ENCODE data around the gene TRAPPC12.

Gene TRAPPC12

DNA sequence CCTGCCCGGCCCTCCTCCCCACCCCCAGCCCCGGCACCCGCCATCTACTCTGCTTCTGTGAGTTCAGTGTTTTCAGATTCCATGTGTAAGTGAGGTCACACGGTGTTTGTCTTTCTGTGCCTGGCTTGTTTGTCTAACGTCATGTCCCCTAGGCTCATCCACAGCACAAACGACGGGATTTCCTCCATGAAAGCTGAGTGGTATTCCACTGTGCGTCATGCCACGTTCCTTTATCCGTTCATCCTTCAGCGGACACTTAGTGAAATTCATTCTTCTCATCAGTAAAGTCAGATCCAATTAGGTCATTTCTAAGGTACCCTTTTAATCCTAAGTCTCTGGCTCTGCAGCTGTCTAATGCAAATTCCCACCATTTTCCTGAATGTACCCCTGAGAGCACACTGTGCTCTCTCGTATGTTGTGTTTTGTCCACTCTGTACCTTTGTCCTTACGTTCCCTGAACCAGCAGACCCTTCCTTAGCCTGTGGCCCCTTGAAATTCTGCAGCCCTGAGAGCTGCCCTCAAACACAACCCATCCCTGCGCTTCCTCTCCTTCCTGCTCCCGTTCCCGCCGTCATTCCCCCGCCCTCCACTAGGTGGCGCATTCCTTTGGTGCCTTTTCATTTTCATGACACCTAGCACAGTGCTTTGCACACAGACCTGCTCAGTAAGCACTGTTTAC lies 44.1 kb downstream of the TRAPPC12 start:
- ChIA-PET CTCF (interaction anchor here (0.9 to 3.1 kb wide), 18 partner anchors 9 to 1556 kb away, joined by 3 to 19 read pairs (median 4); partner anchors contain the start of gene RNASEH1), POLR2A (no interaction called here)
- Histone ChIP-seq H3K36me3 (ENCODE audit: control insufficient read depth in 4 of 4, insufficient read depth in 4 of 4, low read length in 3 of 4) (peaks cover 11 to 82% (median 43%) of the 10 kb centered on the region in 4 experiments), H3K27me3 (replicated peaks in 2 of 5; ENCODE audit: control insufficient read depth in 4 of 5, insufficient read depth in 5 of 5, low read length in 4 of 5) (no peaks in the 10 kb centered on the region), H3K4me1 (ENCODE audit: control extremely low read depth in 1 of 4, control insufficient read depth in 4 of 4, insufficient read depth in 4 of 4, low read length in 3 of 4) (no peaks in the 10 kb centered on the region), H3K9me3 (ENCODE audit: control extremely low read depth in 1 of 5, control insufficient read depth in 4 of 5, insufficient read depth in 2 of 5, low read depth in 1 of 5, low read length in 4 of 5) (no peaks in the 10 kb centered on the region), H3K27ac (ENCODE audit: insufficient read depth in 1 of 2, low read depth in 1 of 2, low read length in 2 of 2, poor library complexity in 1 of 2, severe bottlenecking in 2 of 2) (no peak overlapping the region), H3K4me3 (ENCODE audit: control insufficient read depth in 1 of 7, extremely low read depth in 1 of 7, insufficient read depth in 4 of 7, low read depth in 2 of 7, low read length in 6 of 7) (no peak overlapping the region)
- 97% methylated on average over 10 of the region's 19 CpGs for WGBS (ENCODE audit: insufficient coverage)
- DNase-seq: peak; percentile 44 to 58 (median 50)

DNA sequence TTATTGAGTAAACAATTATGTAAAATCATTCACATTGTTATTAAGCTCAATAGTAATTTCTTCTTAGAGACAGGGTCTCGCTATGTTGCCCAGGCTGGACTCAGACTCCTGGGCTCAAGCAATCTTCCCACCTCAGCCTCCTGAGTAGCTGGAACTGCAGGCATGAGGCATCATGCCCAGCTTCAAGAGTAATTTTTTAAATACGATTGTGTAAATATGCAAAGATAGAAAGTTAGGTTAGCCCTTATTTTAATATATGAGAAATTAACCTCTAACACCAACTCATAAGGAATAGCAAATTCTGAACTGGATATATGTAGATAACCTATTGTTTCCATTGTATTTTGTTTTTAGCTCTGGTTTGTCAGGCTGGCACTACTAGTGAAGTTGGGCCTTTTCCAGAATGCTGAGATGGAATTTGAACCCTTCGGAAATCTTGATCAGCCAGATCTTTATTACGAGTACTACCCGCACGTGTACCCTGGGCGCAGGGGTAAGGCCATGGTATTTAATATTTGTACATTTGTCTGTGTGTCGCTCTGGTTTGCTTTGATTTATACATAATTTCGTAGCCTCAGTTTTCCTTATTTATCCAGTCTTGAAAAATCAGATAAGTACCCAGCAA lies 44.8 kb downstream of the TRAPPC12 start:
- H3K36me3 ChIP-seq (ENCODE audit: control insufficient read depth in 4 of 4, insufficient read depth in 4 of 4, low read length in 3 of 4): peaks cover 14 to 82% (median 42%) of the 10 kb centered on the region in 4 experiments
- POLR2A ChIA-PET: no interaction called here

DNA sequence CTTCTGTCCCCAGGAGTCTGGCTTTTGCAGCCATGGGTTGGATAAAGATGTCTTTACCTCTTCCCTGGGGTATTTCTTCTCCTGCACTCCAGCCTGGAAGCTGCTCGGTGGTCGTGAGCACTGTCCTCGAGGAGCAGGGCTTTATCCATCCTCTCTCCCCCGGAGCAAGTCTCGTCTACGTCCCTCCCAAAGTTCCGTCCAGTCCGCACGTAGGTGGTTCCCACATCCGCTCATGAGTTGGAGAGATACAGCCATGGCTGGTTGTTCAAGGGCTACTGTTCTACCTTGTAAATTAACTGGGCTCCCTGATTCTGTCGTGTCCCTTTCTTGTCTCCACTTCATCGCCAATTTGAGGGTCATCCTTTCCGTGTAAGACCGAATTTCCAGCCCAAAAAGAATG lies 47.1 kb downstream of the TRAPPC12 start:
- Histone ChIP-seq H3K4me3 (ENCODE audit: control insufficient read depth in 1 of 7, extremely low read depth in 1 of 7, insufficient read depth in 4 of 7, low read depth in 2 of 7, low read length in 6 of 7) (no peak overlapping the region), H3K36me3 (ENCODE audit: control insufficient read depth in 4 of 4, insufficient read depth in 4 of 4, low read length in 3 of 4) (peaks cover 14 to 79% (median 46%) of the 10 kb centered on the region in 4 experiments), H3K27me3 (replicated peaks in 2 of 5; ENCODE audit: control insufficient read depth in 4 of 5, insufficient read depth in 5 of 5, low read length in 4 of 5) (no peaks in the 10 kb centered on the region), H3K9me3 (ENCODE audit: control extremely low read depth in 1 of 5, control insufficient read depth in 4 of 5, insufficient read depth in 2 of 5, low read depth in 1 of 5, low read length in 4 of 5) (no peaks in the 10 kb centered on the region), H3K4me1 (ENCODE audit: control extremely low read depth in 1 of 4, control insufficient read depth in 4 of 4, insufficient read depth in 4 of 4, low read length in 3 of 4) (no peaks in the 10 kb centered on the region), H3K27ac (ENCODE audit: insufficient read depth in 1 of 2, low read depth in 1 of 2, low read length in 2 of 2, poor library complexity in 1 of 2, severe bottlenecking in 2 of 2) (no peak overlapping the region)
- DNase-seq: no peak
- ChIA-PET POLR2A (no interaction called here), CTCF (interaction anchor here (0.8 kb wide), 1 partner anchor 12 kb away, joined by 3 read pairs; no protein-coding TSS in a partner anchor)
- WGBS (ENCODE audit: insufficient coverage): 97% methylated on average over 12 of the region's 14 CpGs

More for the DNA sequence above, 44.8 kb downstream of the TRAPPC12 start:
- no peaks in the 10 kb centered on the region for H3K4me1 ChIP-seq (ENCODE audit: control extremely low read depth in 1 of 4, control insufficient read depth in 4 of 4, insufficient read depth in 4 of 4, low read length in 3 of 4)
- DNase-seq: no peak
- no peaks in the 10 kb centered on the region for H3K9me3 ChIP-seq (ENCODE audit: control extremely low read depth in 1 of 5, control insufficient read depth in 4 of 5, insufficient read depth in 2 of 5, low read depth in 1 of 5, low read length in 4 of 5)
- H3K4me3 ChIP-seq (ENCODE audit: control insufficient read depth in 1 of 7, extremely low read depth in 1 of 7, insufficient read depth in 4 of 7, low read depth in 2 of 7, low read length in 6 of 7): no peak overlapping the region
- no peaks in the 10 kb centered on the region for H3K27me3 ChIP-seq (replicated peaks in 2 of 5; ENCODE audit: control insufficient read depth in 4 of 5, insufficient read depth in 5 of 5, low read length in 4 of 5)
- no peak overlapping the region for H3K27ac ChIP-seq (ENCODE audit: insufficient read depth in 1 of 2, low read depth in 1 of 2, low read length in 2 of 2, poor library complexity in 1 of 2, severe bottlenecking in 2 of 2)
- 100% methylated on average over 2 of the region's 9 CpGs for WGBS (ENCODE audit: insufficient coverage)
- CTCF ChIA-PET: interaction anchor here (0.8 to 3.1 kb wide), 20 partner anchors 8 to 1557 kb away, joined by 3 to 19 read pairs (median 4); partner anchors contain the start of gene RNASEH1

DNA sequence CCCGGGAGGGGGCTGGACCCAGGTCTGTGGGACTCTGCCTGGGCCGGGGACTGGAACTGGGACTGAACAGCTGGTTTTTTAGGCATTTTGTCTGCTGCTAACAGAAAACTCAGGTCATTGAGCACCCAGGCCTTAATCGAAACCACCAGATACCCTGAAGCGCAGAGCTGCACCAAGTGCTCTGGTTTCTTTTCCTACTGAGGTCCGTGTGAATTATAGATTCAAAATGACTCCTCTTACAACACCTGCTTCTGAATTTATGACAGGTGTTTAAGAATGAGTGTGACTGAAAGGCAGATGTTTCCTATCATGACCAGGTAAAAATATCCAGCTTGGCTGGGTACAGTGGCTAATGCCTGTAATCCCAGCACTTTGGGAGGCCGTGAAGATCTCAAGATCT lies 47.8 kb downstream of the TRAPPC12 start:
- no peak for DNase-seq
- ChIA-PET CTCF (no interaction called here), POLR2A (no interaction called here)
- H3K9me3 ChIP-seq (ENCODE audit: control extremely low read depth in 1 of 5, control insufficient read depth in 4 of 5, insufficient read depth in 2 of 5, low read depth in 1 of 5, low read length in 4 of 5): no peaks in the 10 kb centered on the region
- 96% methylated on average over 4 of the region's 6 CpGs for WGBS (ENCODE audit: insufficient coverage)
- H3K27me3 ChIP-seq (replicated peaks in 2 of 5; ENCODE audit: control insufficient read depth in 4 of 5, insufficient read depth in 5 of 5, low read length in 4 of 5): no peaks in the 10 kb centered on the region
- no peaks in the 10 kb centered on the region for H3K4me1 ChIP-seq (ENCODE audit: control extremely low read depth in 1 of 4, control insufficient read depth in 4 of 4, insufficient read depth in 4 of 4, low read length in 3 of 4)
- peaks cover 14 to 78% (median 45%) of the 10 kb centered on the region in 4 experiments for H3K36me3 ChIP-seq (ENCODE audit: control insufficient read depth in 4 of 4, insufficient read depth in 4 of 4, low read length in 3 of 4)
- H3K27ac ChIP-seq (ENCODE audit: insufficient read depth in 1 of 2, low read depth in 1 of 2, low read length in 2 of 2, poor library complexity in 1 of 2, severe bottlenecking in 2 of 2): no peak overlapping the region
- no peak overlapping the region for H3K4me3 ChIP-seq (ENCODE audit: control insufficient read depth in 1 of 7, extremely low read depth in 1 of 7, insufficient read depth in 4 of 7, low read depth in 2 of 7, low read length in 6 of 7)

DNA sequence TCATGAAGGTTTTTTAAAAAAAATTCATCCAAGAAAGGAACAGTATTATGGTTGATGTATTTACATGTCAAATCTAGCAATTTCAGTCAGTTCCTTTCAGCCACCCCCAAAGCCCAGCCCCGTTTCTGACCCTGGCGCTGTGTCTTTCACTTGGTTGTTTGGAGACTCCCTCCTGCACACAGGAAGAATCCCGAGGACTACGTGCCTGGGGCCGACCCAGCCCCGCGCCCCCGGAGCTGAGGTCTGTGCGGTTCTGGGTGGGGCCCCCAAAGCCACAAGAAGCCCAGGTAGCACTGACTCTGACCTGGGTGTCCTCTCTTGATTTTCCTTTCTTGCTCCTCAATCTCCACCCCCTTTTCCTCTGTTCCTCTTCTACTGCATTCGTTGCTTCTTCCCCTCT lies 49.1 kb downstream of the TRAPPC12 start:
- ChIA-PET CTCF (interaction anchor here (0.7 to 1.5 kb wide), 3 partner anchors 12 to 28 kb away, joined by 3 to 4 read pairs (median 3); no protein-coding TSS in a partner anchor), POLR2A (no interaction called here)
- no peak for DNase-seq
- H3K27me3 ChIP-seq (replicated peaks in 2 of 5; ENCODE audit: control insufficient read depth in 4 of 5, insufficient read depth in 5 of 5, low read length in 4 of 5): no peaks in the 10 kb centered on the region
- peaks cover 14 to 69% (median 43%) of the 10 kb centered on the region in 4 experiments for H3K36me3 ChIP-seq (ENCODE audit: control insufficient read depth in 4 of 4, insufficient read depth in 4 of 4, low read length in 3 of 4)
- no peaks in the 10 kb centered on the region for H3K9me3 ChIP-seq (ENCODE audit: control extremely low read depth in 1 of 5, control insufficient read depth in 4 of 5, insufficient read depth in 2 of 5, low read depth in 1 of 5, low read length in 4 of 5)
- WGBS (ENCODE audit: insufficient coverage): 95% methylated on average over 10 of the region's 10 CpGs
- H3K4me3 ChIP-seq (ENCODE audit: control insufficient read depth in 1 of 7, extremely low read depth in 1 of 7, insufficient read depth in 4 of 7, low read depth in 2 of 7, low read length in 6 of 7): no peak overlapping the region
- H3K27ac ChIP-seq (ENCODE audit: insufficient read depth in 1 of 2, low read depth in 1 of 2, low read length in 2 of 2, poor library complexity in 1 of 2, severe bottlenecking in 2 of 2): no peak overlapping the region
- no peaks in the 10 kb centered on the region for H3K4me1 ChIP-seq (ENCODE audit: control extremely low read depth in 1 of 4, control insufficient read depth in 4 of 4, insufficient read depth in 4 of 4, low read length in 3 of 4)

DNA sequence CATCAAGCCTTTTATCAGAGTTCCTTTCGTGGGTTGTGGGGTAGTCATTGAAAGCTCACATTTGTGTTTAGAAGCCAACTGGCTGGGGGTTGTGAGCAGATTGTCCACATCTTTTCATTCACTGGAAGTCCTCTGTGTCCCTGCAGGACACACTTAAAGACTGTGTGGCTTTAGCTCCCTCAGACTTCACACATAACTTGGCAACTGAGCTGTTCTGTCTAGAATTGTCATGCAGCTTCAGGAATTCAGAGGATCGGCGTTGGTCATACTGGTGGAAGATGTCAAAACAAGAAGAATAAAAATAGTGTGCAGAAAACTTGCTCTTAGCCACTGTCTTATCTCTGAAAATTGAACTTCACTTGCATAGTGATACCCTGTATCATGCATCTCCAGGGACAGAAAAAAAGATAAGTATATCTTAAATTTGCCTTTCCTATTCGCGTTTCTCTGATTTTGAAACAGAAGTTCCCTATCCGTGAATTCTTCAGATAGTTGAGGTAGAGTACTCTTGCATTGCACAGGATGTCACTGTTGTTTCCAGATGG lies 49.6 kb downstream of the TRAPPC12 start:
- Histone ChIP-seq H3K36me3 (ENCODE audit: control insufficient read depth in 4 of 4, insufficient read depth in 4 of 4, low read length in 3 of 4) (peaks cover 14 to 70% (median 42%) of the 10 kb centered on the region in 4 experiments), H3K9me3 (ENCODE audit: control extremely low read depth in 1 of 5, control insufficient read depth in 4 of 5, insufficient read depth in 2 of 5, low read depth in 1 of 5, low read length in 4 of 5) (no peaks in the 10 kb centered on the region), H3K27me3 (replicated peaks in 2 of 5; ENCODE audit: control insufficient read depth in 4 of 5, insufficient read depth in 5 of 5, low read length in 4 of 5) (no peaks in the 10 kb centered on the region), H3K4me1 (ENCODE audit: control extremely low read depth in 1 of 4, control insufficient read depth in 4 of 4, insufficient read depth in 4 of 4, low read length in 3 of 4) (no peaks in the 10 kb centered on the region), H3K4me3 (ENCODE audit: control insufficient read depth in 1 of 7, extremely low read depth in 1 of 7, insufficient read depth in 4 of 7, low read depth in 2 of 7, low read length in 6 of 7) (no peak overlapping the region), H3K27ac (ENCODE audit: insufficient read depth in 1 of 2, low read depth in 1 of 2, low read length in 2 of 2, poor library complexity in 1 of 2, severe bottlenecking in 2 of 2) (no peak overlapping the region)
- CTCF ChIA-PET: interaction anchor here (0.7 to 1.5 kb wide), 3 partner anchors 11 to 27 kb away, joined by 3 to 4 read pairs (median 3); no protein-coding TSS in a partner anchor
- WGBS (ENCODE audit: insufficient coverage): 83% methylated on average over 5 of the region's 6 CpGs
- POLR2A ChIA-PET: no interaction called here
- DNase-seq: no peak
